A673 (cell line): ENCODE results near the gene OASL. TPM values are rescaled to one million over a fixed set of nuclear protein-coding genes. Genes with fewer than 3 reads are reported as not detected.

Source experiments
- BruUV-seq: library from RNA; stranded (reverse); fragments of 400-500 nt; replicated peaks from 2 replicates; lab custom pipeline; 2021; lab: Mats Ljungman, UMichigan
- CTCF ChIA-PET: fragments of 300-600 bp; sonication (Branson Sonifier 250); formaldehyde crosslinking; loops from one replicate; lab custom pipeline; 2022; ENCODE audit warnings: antibody characterized with exemption; lab: Charles Lee
- POLR2A ChIA-PET: fragments of 300-600 bp; sonication (Branson Sonifier 250); formaldehyde crosslinking; loops from one replicate; lab custom pipeline; 2022; ENCODE audit warnings: antibody characterized with exemption; ENCODE audit not compliant: low non-redundant PET; lab: Charles Lee
- DNase-seq: peaks from one replicate; pipeline ENCODE4 v3.0.0-alpha.2; 2015; ENCODE audit warnings: low spot score
- H3K27ac ChIP-seq: fragments of 200-600 bp; sonication (generic); 2 replicates; pipeline ENCODE4 v1.5.1; 2016; ENCODE audit warnings: mixed run types, low read depth, mild to moderate bottlenecking, mixed read lengths, antibody characterized with exemption, low read length; ENCODE audit not compliant: poor library complexity, severe bottlenecking
- H3K27me3 ChIP-seq: fragments of 200-600 bp; sonication (generic); replicated peaks from 2 replicates; pipeline ENCODE4 v1.6.1; 2017; ENCODE audit warnings: mixed run types, low read depth, mild to moderate bottlenecking, mixed read lengths, antibody characterized with exemption, low read length; ENCODE audit not compliant: insufficient read depth, poor library complexity
- H3K36me3 ChIP-seq: fragments of 200-600 bp; sonication (generic); 2 replicates; pipeline ENCODE4 v1.6.1; 2016; ENCODE audit warnings: mixed run types, mild to moderate bottlenecking, mixed read lengths, antibody characterized with exemption, low read length; ENCODE audit not compliant: insufficient read depth, poor library complexity, severe bottlenecking
- H3K4me1 ChIP-seq: fragments of 200-600 bp; sonication (generic); 2 replicates; pipeline ENCODE4 v1.6.1; 2017; ENCODE audit warnings: mixed run types, mild to moderate bottlenecking, mixed read lengths, antibody characterized with exemption, low read length; ENCODE audit not compliant: insufficient read depth, poor library complexity, severe bottlenecking
- H3K4me3 ChIP-seq: fragments of 200-600 bp; sonication (generic); 2 replicates; pipeline ENCODE4 v1.5.1; 2016; ENCODE audit warnings: low read depth, mixed run types, mild to moderate bottlenecking, mixed read lengths, low read length; ENCODE audit not compliant: poor library complexity, severe bottlenecking
- H3K9me3 ChIP-seq: fragments of 200-600 bp; sonication (generic); 2 replicates; pipeline ENCODE4 v1.6.1; 2016; ENCODE audit warnings: mixed run types, low read depth, mild to moderate bottlenecking, mixed read lengths, antibody characterized with exemption, low read length; ENCODE audit not compliant: poor library complexity, severe bottlenecking
- CTCF ChIP-seq: fragments of 300-800, 200-600 bp; sonication (generic); conservative IDR thresholded peaks from 2 replicates; pipeline ENCODE4 v1.5.1; 2017; ENCODE audit warnings: low read depth, mild to moderate bottlenecking, antibody characterized with exemption, low read length, moderate library complexity, mixed read lengths
- EZH2 ChIP-seq: fragments of 200-600 bp; sonication (generic); IDR thresholded peaks from 2 replicates; pipeline ENCODE4 v1.6.1; 2017; ENCODE audit warnings: borderline replicate concordance, low read depth, mild to moderate bottlenecking, mixed read lengths, antibody characterized with exemption, low read length; ENCODE audit not compliant: poor library complexity, severe bottlenecking
- intact Hi-C: fragments of 100-400 bp; cut with micrococcal nuclease; formaldehyde crosslinking; loops from one replicate; pipeline ENCODE4 v1.10.0; 2022; ENCODE audit not compliant: unreplicated experiment
- total RNA-seq: library from RNA; stranded (reverse); gene quantifications from 2 replicates; pipeline ENCODE4 v1.2.3, GENCODE V29; 2021

Gene OASL
- total RNA-seq, 1 experiment from 2014 or later = 0.73 TPM

GRCh38 chr12:121005346-121005815, 33.7 kb downstream of the OASL start:
- CTCF ChIA-PET = interaction anchor here (0.6 to 2.0 kb wide), 4 partner anchors 55 to 490 kb away, joined by 3 to 6 read pairs (median 4); no protein-coding TSS in a partner anchor
- TF ChIP-seq EZH2 (no peak), CTCF (peak; percentile 87)
- no peak overlapping the region for H3K4me3 ChIP-seq
- intact Hi-C loops = loop anchor here (1.0 kb wide), 1 partner anchor 91 kb away; no protein-coding TSS in a partner anchor
- H3K27ac ChIP-seq = no peak overlapping the region
- H3K27me3 ChIP-seq = no peaks in the 10 kb centered on the region
- no peaks in the 10 kb centered on the region for H3K9me3 ChIP-seq
- H3K4me1 ChIP-seq = no peaks in the 10 kb centered on the region
- no TSS peak for BruUV-seq
- peak; percentile 73 for DNase-seq
- H3K36me3 ChIP-seq = peaks cover 36% of the 10 kb centered on the region
- POLR2A ChIA-PET = no interaction called here

- no TSS peak for BruUV-seq
- no peak overlapping the region for H3K4me3 ChIP-seq
- intact Hi-C loops = no loop called here
- TF ChIP-seq EZH2 = no peak
- H3K4me1 ChIP-seq = no peaks in the 10 kb centered on the region
- CTCF ChIA-PET = interaction anchor here (2.0 kb wide), 1 partner anchor 91 kb away, joined by 4 read pairs; no protein-coding TSS in a partner anchor
- H3K27ac ChIP-seq = no peak overlapping the region
- POLR2A ChIA-PET = no interaction called here
- H3K9me3 ChIP-seq = no peaks in the 10 kb centered on the region
- peaks cover 30% of the 10 kb centered on the region for H3K36me3 ChIP-seq
- DNase-seq = no peak
- H3K27me3 ChIP-seq = no peaks in the 10 kb centered on the region
Measured at GRCh38 chr12:121004253-121004815, 34.7 kb downstream of the OASL start.

GRCh38 chr12:121003650-121004049, 35.4 kb downstream of the OASL start:
- ChIA-PET CTCF (no interaction called here), POLR2A (no interaction called here)
- BruUV-seq = no TSS peak
- intact Hi-C loops = no loop called here
- no peak for DNase-seq
- Histone ChIP-seq H3K36me3 (peaks cover 27% of the 10 kb centered on the region), H3K27ac (no peak overlapping the region), H3K4me1 (no peaks in the 10 kb centered on the region), H3K9me3 (no peaks in the 10 kb centered on the region), H3K27me3 (no peaks in the 10 kb centered on the region), H3K4me3 (no peak overlapping the region)
- TF ChIP-seq CTCF = 0 out of 2 replicates have a peak, but pooled peaks have one; percentile 23
- no peak for TF ChIP-seq EZH2
